ENCODE data around the gene OR5A2. TPM values are rescaled to one million over a fixed set of nuclear protein-coding genes. Genes with fewer than 3 reads are reported as not detected.

The OR5A2 gene
- total and polyA plus RNA-seq, 12 donors, result not detected

DNA sequence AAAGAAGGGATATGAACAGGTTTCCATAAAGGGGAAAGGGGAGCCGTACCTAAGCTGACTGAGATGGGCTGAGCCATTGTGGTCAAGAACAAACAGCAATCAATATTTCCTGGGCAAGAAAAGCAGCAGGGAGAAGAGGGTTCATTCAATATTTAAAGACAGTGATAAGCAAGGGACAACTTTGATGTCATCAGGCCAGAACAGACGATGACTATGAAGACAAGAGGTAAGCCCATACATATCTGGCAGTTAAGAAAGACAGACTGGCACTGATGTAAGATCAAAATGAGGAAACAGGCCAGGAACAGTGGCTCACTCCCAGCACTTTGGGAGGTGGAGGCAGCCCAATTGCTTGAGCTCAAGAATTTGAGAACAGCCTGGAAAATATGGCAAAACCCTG, 2.4 kb downstream of the OR5A2 start:
- 64% methylated on average over 2 of the region's 2 CpGs for WGBS, 2 donors
- intact Hi-C loops (cut with DNase I), result loop anchor here in 1 of 10 donors (10.0 kb wide), 1 partner anchor 249 kb away; the partner anchor contains the start of gene DTX4
- no peaks in the 10 kb centered on the region for H3K36me3 ChIP-seq

DNA sequence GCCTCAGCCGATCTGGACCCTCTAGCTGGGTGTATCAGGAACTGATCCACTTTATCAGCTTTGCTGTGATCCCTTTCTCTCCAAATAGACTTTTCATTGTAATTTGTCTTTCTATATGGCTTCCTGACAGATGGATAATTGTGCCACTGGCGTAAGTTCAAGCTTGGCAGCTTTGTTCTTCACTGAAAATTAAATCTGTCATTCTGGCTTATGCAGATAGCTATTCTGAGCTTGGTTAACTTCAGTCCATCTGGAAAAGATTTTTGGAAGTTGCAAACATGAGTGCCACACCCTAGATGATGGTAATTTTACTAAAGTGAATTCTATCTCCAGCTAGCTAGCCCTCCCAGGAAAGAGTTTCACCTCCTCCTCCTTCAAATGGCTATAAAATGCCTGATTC, 8.1 kb downstream of the OR5A2 start:
- Histone ChIP-seq H3K9me3 (no peaks in the 10 kb centered on the region), H3K27ac (no peak overlapping the region), H3K4me1 (peaks cover 0 to 4% (median 0%) of the 10 kb centered on the region in 9 donors), H3K36me3 (no peaks in the 10 kb centered on the region), H3K4me3 (no peak overlapping the region), H3K27me3 (peaks cover 0 to 18% (median 0%) of the 10 kb centered on the region in 7 donors)
- intact Hi-C loops (cut with DNase I), result no loop called here
- 74 to 78% methylated on average over 2 of the region's 2 CpGs for WGBS, 2 donors
- ATAC-seq (no peak), DNase-seq (no peak)
- TF ChIP-seq, protein P1, sequence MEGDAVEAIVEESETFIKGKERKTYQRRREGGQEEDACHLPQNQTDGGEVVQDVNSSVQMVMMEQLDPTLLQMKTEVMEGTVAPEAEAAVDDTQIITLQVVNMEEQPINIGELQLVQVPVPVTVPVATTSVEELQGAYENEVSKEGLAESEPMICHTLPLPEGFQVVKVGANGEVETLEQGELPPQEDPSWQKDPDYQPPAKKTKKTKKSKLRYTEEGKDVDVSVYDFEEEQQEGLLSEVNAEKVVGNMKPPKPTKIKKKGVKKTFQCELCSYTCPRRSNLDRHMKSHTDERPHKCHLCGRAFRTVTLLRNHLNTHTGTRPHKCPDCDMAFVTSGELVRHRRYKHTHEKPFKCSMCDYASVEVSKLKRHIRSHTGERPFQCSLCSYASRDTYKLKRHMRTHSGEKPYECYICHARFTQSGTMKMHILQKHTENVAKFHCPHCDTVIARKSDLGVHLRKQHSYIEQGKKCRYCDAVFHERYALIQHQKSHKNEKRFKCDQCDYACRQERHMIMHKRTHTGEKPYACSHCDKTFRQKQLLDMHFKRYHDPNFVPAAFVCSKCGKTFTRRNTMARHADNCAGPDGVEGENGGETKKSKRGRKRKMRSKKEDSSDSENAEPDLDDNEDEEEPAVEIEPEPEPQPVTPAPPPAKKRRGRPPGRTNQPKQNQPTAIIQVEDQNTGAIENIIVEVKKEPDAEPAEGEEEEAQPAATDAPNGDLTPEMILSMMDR (IDR thresholded peaks at IDR 0.05), result no peak

More for the DNA sequence above, 2.4 kb downstream of the OR5A2 start:
- DNase-seq (no peak), ATAC-seq (no peak)
- no peak overlapping the region for H3K4me3 ChIP-seq
- H3K9me3 ChIP-seq, result no peaks in the 10 kb centered on the region
- H3K27ac ChIP-seq, result no peak overlapping the region
- H3K27me3 ChIP-seq, result peaks cover 0 to 7% (median 3%) of the 10 kb centered on the region in 7 donors
- TF ChIP-seq, protein P1 (IDR thresholded peaks at IDR 0.05), result no peak
- no peaks in the 10 kb centered on the region for H3K4me1 ChIP-seq

DNA sequence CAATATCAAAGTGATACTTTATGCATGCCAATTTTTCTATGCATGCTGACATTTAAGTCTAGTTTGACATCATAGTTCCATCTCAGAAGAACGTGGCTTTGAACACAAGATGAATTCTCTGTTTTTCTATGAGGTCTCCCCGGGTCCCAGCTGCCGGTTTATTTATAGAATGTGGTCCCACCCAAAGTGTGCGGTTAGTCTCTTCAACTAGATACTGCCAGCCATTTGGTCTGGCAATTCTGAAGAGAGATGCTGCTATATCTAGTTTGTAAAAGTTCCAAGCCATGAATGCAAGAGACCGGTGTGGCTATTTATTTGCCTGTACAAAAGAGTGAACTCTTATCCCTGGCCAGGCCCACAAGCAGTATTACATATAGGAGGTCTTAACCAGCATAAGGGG, 9.2 kb downstream of the OR5A2 start:
- intact Hi-C loops (cut with DNase I), result no loop called here
- peaks cover 0 to 5% (median 0%) of the 10 kb centered on the region in 9 donors for H3K4me1 ChIP-seq
- no peaks in the 10 kb centered on the region for H3K36me3 ChIP-seq
- WGBS, 2 donors, result 63 to 65% methylated on average over 5 of the region's 5 CpGs
- ATAC-seq, result no peak
- no peak overlapping the region for H3K4me3 ChIP-seq
- DNase-seq, result no peak
- no peak overlapping the region for H3K27ac ChIP-seq
- TF ChIP-seq, protein P1 (IDR thresholded peaks at IDR 0.05), result no peak
- H3K27me3 ChIP-seq, result peaks cover 0 to 18% (median 0%) of the 10 kb centered on the region in 7 donors
- H3K9me3 ChIP-seq, result no peaks in the 10 kb centered on the region

DNA sequence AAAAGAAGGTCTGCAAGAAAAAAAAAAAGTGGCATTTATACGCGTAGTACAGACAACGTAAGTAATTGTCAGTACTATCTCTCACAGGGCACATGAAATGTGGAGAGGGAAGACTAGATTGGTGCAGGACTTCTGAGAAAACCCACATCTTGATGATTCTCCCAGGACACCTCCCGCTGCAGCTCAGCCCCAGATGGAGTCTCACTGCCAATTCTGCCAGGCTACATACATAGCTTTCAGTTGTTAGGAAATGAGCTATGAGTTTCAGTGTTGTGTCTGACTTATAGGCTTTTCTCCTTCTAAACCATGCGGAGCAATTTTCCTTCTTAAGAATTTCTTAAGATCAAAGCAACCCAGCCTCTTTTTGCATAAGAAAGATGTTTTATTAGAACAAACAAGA, 9.6 kb downstream of the OR5A2 start:
- ATAC-seq, result no peak
- Histone ChIP-seq H3K27me3 (peaks cover 0 to 18% (median 0%) of the 10 kb centered on the region in 7 donors), H3K4me1 (peaks cover 0 to 5% (median 0%) of the 10 kb centered on the region in 9 donors), H3K36me3 (no peaks in the 10 kb centered on the region), H3K4me3 (no peak overlapping the region), H3K9me3 (no peaks in the 10 kb centered on the region), H3K27ac (no peak overlapping the region)
- 89 to 90% methylated on average over 5 of the region's 5 CpGs for WGBS, 2 donors
- TF ChIP-seq, protein P1 (IDR thresholded peaks at IDR 0.05), result no peak
- intact Hi-C loops (cut with DNase I), result no loop called here
- no peak for DNase-seq
